Bronchial epithelial cell (primary cell): Measurements from ENCODE around the gene PBX1. TPM values are rescaled to one million over a fixed set of nuclear protein-coding genes. Genes with fewer than 3 reads are reported as not detected.
"Not testable (repeated sequence)": the region's sequence is repeated elsewhere in the genome, so short reads cannot be mapped to it uniquely, and the experiment has no call there.

Experiments
- DNase-seq: peaks from one replicate; pipeline ENCODE4 v3.0.0-alpha.2; 2010; ENCODE audit warnings: low read depth
- FAIRE-seq: peaks from 2 replicates; lab custom pipeline; 2011; peaks lifted over from hg19 to GRCh38; lab: Jason Lieb, UNC
- H3K27me3 ChIP-seq: 2 replicates; pipeline ENCODE4 v1.5.1; 2011; ENCODE audit warnings: low read length; ENCODE audit not compliant: control insufficient read depth, insufficient read depth
- H3K36me3 ChIP-seq: 2 replicates; pipeline ENCODE4 v1.5.1; 2011; ENCODE audit warnings: low read length; ENCODE audit not compliant: control insufficient read depth, insufficient read depth
- H3K4me3 ChIP-seq: 2 replicates; pipeline ENCODE4 v1.5.1; 2011; ENCODE audit warnings: mild to moderate bottlenecking, low read depth, low read length, control low read depth
- CTCF ChIP-seq: IDR thresholded peaks from 2 replicates; pipeline ENCODE4 v1.5.1; 2011; ENCODE audit warnings: mild to moderate bottlenecking, moderate library complexity, low read length, control low read depth, inconsistent platforms; ENCODE audit not compliant: insufficient read depth, severe bottlenecking
- total RNA-seq: library from RNA; depleted of rRNA; stranded (reverse); fragments of >200 nt; gene quantifications from 2 replicates; pipeline ENCODE4 v1.2.1, GENCODE V29; 2014

The PBX1 gene
- total RNA-seq, 1 donor from 2014 or later: 3.2 TPM

GRCh38 chr1:164649146-164649545 lies 90.2 kb downstream of the PBX1 start:
- Histone ChIP-seq H3K36me3 (no peaks in the 10 kb centered on the region), H3K27me3 (no peaks in the 10 kb centered on the region), H3K4me3 (no peak overlapping the region)
- no peak for DNase-seq
- FAIRE-seq: no peak
- TF ChIP-seq CTCF: no peak

GRCh38 chr1:164650531-164650930 lies 91.5 kb downstream of the PBX1 start:
- DNase-seq (no peak), FAIRE-seq (no peak)
- H3K4me3 ChIP-seq: no peak overlapping the region
- no peaks in the 10 kb centered on the region for H3K36me3 ChIP-seq
- TF ChIP-seq CTCF: no peak
- H3K27me3 ChIP-seq: no peaks in the 10 kb centered on the region

GRCh38 chr1:164651351-164651951 lies 92.5 kb downstream of the PBX1 start:
- no peak for DNase-seq
- no peak overlapping the region for H3K4me3 ChIP-seq
- H3K36me3 ChIP-seq: no peaks in the 10 kb centered on the region
- FAIRE-seq: peak; percentile 58
- TF ChIP-seq CTCF: no peak
- H3K27me3 ChIP-seq: no peaks in the 10 kb centered on the region

DNA sequence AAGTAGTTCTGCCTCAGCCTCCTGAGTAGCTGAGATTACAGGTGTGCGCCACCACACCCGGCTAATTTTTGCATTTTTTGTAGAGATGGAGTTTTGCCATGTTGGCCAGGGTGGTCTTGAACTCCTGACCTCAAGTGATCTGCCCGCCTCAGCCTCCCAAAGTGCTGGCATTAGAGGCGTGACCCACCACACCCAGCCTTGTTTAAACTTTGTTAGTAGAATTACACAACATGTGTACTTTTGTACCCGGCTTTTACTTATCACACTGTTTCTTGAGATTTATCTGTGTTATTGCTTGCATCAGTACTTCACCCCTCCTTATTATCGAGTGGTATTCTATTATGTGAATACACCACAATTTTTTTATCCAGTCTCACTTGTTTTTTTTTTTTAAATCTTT lies 94.0 kb downstream of the PBX1 start:
- DNase-seq, FAIRE-seq, H3K27me3 ChIP-seq, H3K36me3 ChIP-seq, H3K4me3 ChIP-seq: not testable (repeated sequence)

- TF ChIP-seq CTCF: no peak
- no peaks in the 10 kb centered on the region for H3K36me3 ChIP-seq
- FAIRE-seq: no peak
- H3K27me3 ChIP-seq: no peaks in the 10 kb centered on the region
- DNase-seq: no peak
- H3K4me3 ChIP-seq: no peak overlapping the region
These were observed 94.7 kb downstream of the PBX1 start for GRCh38 chr1:164653705-164654104.

DNA sequence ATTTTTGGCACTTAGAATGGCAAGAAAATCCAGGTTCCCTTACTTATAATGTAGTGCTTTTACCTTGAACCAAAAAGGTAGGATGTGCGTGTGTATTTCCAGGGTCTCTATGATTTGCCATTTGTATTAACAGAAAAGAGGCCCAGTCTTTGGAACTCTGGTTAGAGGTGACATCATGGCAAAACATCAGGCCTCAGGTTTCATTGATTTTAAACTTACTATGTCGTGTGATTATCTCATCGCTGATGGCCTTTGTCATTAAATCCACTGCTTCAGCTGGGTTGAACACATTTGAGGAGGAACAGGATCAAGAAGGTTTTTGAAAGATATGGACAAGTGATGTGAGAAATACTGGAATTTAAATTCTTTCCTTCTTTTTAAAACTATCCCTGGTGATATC lies 95.2 kb downstream of the PBX1 start:
- H3K36me3 ChIP-seq: no peaks in the 10 kb centered on the region
- H3K27me3 ChIP-seq: no peaks in the 10 kb centered on the region
- no peak for FAIRE-seq
- no peak overlapping the region for H3K4me3 ChIP-seq
- DNase-seq: no peak
- TF ChIP-seq CTCF: no peak
